Lower leg skin (tissue), 4 donors: Measurements from ENCODE around the gene DNPH1. TPM values are rescaled to one million over a fixed set of nuclear protein-coding genes. Genes with fewer than 3 reads are reported as not detected.

Source experiments
- DNase-seq, 2 donors: peaks; one replicate each; pipeline ENCODE4 v3.0.0-alpha.2; 2019; ENCODE audit warnings: low spot score in 2 of 2
- H3K4me3 ChIP-seq: fragments of 200-600 bp; sonication (generic); 2 replicates; pipeline ENCODE4 v1.5.1; 2017; ENCODE audit warnings: mild to moderate bottlenecking, low read depth; ENCODE audit not compliant: poor library complexity, severe bottlenecking
- CTCF ChIP-seq, 3 donors: fragments of 450-650 bp; IDR thresholded peaks; one replicate each; pipeline ENCODE4 v1.5.1; 2016; ENCODE audit warnings: antibody characterized with exemption in 3 of 3, mild to moderate bottlenecking in 3 of 3, moderate library complexity in 2 of 3
- POLR2A ChIP-seq, 2 donors: fragments of 450-650 bp; IDR thresholded peaks; one replicate each; pipeline ENCODE4 v1.6.1; 2016 to 2017; ENCODE audit warnings: antibody characterized with exemption in 2 of 2, mild to moderate bottlenecking in 1 of 2, moderate library complexity in 1 of 2
- WGBS, 2 donors: methylation state at CpG; one replicate each; pipeline ENCODE4 v1.1.5; 2018; 5-methylcytosine and 5-hydroxymethylcytosine counted together
- intact Hi-C: fragments of 100-400 bp; cut with DNase I; formaldehyde crosslinking; loops from one replicate; pipeline ENCODE4 v1.15.0; 2023; ENCODE audit warnings: low total_unique reads
- total RNA-seq, 4 donors: library from RNA; depleted of rRNA; stranded (reverse); fragments of >200 nt; gene quantifications; one replicate each; pipeline ENCODE4 v1.1.0, GENCODE V29; 2016

DNPH1 gene
- total RNA-seq, 4 donors from 2014 or later: 48.5 to 77.0 (median 61.2) TPM

DNA sequence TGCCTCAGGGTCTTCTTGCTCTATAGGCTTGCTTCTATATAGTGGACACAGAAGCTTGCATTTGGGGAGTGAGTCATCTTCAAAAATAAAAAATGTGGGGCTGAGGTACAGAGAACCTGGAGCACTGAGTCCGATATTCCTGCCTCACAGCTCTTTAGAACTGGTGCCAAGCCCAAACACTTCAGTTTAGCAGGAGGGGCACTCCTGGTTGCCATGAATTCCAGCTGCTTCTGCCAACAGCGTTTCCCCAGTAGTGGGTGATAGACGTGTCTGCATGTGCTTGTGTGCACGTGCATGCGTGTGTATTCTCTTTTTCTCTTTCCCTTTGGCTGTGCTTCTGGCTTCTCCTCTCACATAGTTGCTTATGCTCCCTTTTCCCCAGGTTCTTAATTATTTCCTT is 11.9 kb downstream of the DNPH1 start:
- no peak overlapping the region for H3K4me3 ChIP-seq
- no peak for TF ChIP-seq POLR2A (IDR thresholded peaks at IDR 0.05)
- no peak for TF ChIP-seq CTCF (IDR thresholded peaks at IDR 0.05)
- intact Hi-C loops: no loop called here
- 57 to 62% methylated on average over 5 of the region's 5 CpGs for WGBS, 2 donors
- no peak for DNase-seq

DNA sequence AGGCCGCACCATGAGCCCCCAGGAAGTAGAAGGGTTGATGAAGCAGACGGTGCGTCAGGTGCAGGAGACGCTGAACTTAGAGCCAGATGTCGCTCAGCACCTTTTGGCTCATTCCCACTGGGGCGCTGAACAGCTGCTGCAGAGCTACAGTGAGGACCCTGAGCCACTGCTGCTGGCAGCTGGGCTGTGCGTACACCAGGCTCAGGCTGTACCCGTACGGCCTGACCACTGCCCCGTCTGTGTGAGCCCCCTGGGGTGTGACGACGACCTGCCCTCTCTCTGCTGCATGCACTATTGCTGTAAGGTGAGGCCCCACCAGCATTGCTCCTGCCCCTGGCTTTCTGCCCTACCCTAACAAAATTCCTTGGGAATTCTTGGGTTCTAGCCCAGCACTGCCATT is 13.1 kb downstream of the DNPH1 start:
- no peak for DNase-seq
- no peak overlapping the region for H3K4me3 ChIP-seq
- intact Hi-C loops: no loop called here
- 90% methylated on average over 7 to 12 of the region's 12 CpGs for WGBS, 2 donors
- TF ChIP-seq POLR2A (IDR thresholded peaks at IDR 0.05): no peak
- TF ChIP-seq CTCF (IDR thresholded peaks at IDR 0.05): no peak

- WGBS, 2 donors: 96 to 97% methylated on average over 8 of the region's 8 CpGs
- H3K4me3 ChIP-seq: no peak overlapping the region
- intact Hi-C loops: no loop called here
- TF ChIP-seq CTCF (IDR thresholded peaks at IDR 0.05) (no peak), POLR2A (IDR thresholded peaks at IDR 0.05) (no peak)
- no peak for DNase-seq
These were observed 14.2 kb downstream of the DNPH1 start for GRCh38 chr6:43215066-43215465.

- H3K4me3 ChIP-seq: no peak overlapping the region
- 86 to 90% methylated on average over 11 of the region's 11 CpGs for whole genome bisulfite sequencing, 2 donors
- intact Hi-C loops: no loop called here
- no peak for DNase-seq
- TF ChIP-seq POLR2A (IDR thresholded peaks at IDR 0.05): no peak
- no peak for TF ChIP-seq CTCF (IDR thresholded peaks at IDR 0.05)
These were observed 15.8 kb downstream of the DNPH1 start for GRCh38 chr6:43213431-43213830.

GRCh38 chr6:43211955-43212354 is 17.3 kb downstream of the DNPH1 start:
- no peak for DNase-seq
- intact Hi-C loops: no loop called here
- H3K4me3 ChIP-seq: no peak overlapping the region
- TF ChIP-seq CTCF (IDR thresholded peaks at IDR 0.05): no peak
- TF ChIP-seq POLR2A (IDR thresholded peaks at IDR 0.05): no peak
- WGBS, 2 donors: 70 to 79% methylated on average over 1 of the region's 1 CpG

DNA sequence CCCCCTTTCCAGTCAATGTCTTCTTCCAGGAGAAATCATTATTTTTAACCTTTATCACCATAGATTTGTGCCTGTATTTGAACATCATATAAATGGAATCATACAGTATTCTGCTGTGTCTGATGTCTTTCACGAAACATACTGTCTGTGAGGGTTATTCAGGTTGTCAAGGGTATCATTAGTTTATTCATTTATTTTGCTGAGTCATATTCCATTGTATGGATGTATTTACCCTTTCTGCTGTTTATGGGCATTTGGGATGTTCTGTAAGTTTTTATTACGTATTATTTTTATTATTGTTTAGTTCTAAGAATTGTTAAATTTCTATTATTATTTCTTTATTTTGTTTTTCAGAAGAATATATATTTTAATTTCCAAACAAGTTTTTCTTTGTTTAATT is 22.0 kb downstream of the DNPH1 start:
- intact Hi-C loops: no loop called here
- H3K4me3 ChIP-seq: no peak overlapping the region
- 88 to 95% methylated on average over 2 of the region's 2 CpGs for WGBS, 2 donors
- TF ChIP-seq CTCF (IDR thresholded peaks at IDR 0.05) (no peak), POLR2A (IDR thresholded peaks at IDR 0.05) (no peak)
- DNase-seq: no peak
